H1 (cell line): Measurements from ENCODE around the gene FEZF1. TPM values are rescaled to one million over a fixed set of nuclear protein-coding genes. Genes with fewer than 3 reads are reported as not detected.

Experiments used
- BRCA1 ChIP-seq: IDR thresholded peaks from 2 replicates; pipeline ENCODE4 v1.6.1; 2012; ENCODE audit warnings: low read depth, low read length, improper control_type of control experiment
- GABPA ChIP-seq: IDR thresholded peaks from 2 replicates; pipeline ENCODE4 v1.6.1; 2011; ENCODE audit warnings: mild to moderate bottlenecking, low read length, moderate library complexity, borderline replicate concordance; ENCODE audit not compliant: insufficient read depth
- KDM1A ChIP-seq: fragments of 200-600, 300-600 bp; sonication (generic); IDR thresholded peaks from 2 replicates; pipeline ENCODE4 v1.7.1; 2016; ENCODE audit warnings: mild to moderate bottlenecking, low read length, borderline replicate concordance
- RBBP5 ChIP-seq: IDR thresholded peaks from 2 replicates; pipeline ENCODE4 v1.7.1; 2012; ENCODE audit warnings: low read depth, mild to moderate bottlenecking, inconsistent platforms, low read length, moderate library complexity, borderline replicate concordance
- RXRA ChIP-seq: IDR thresholded peaks from 2 replicates; pipeline ENCODE4 v1.6.1; 2011; ENCODE audit warnings: low read depth, mild to moderate bottlenecking, low read length, moderate library complexity; ENCODE audit not compliant: insufficient read depth
- SAP30 ChIP-seq: fragments of 300-600 bp; sonication (generic); IDR thresholded peaks from 2 replicates; pipeline ENCODE4 v1.7.1; 2012; ENCODE audit warnings: low read length, moderate library complexity, mild to moderate bottlenecking, inconsistent platforms; ENCODE audit not compliant: insufficient read depth, insufficient replicate concordance
- SRF ChIP-seq: IDR thresholded peaks from 2 replicates; pipeline ENCODE4 v1.6.1; 2011; ENCODE audit warnings: mild to moderate bottlenecking, low read depth, low read length, moderate library complexity
- SUZ12 ChIP-seq: fragments of 200-600 bp; sonication (generic); IDR thresholded peaks from 2 replicates; pipeline ENCODE4 v1.6.1; 2012; ENCODE audit warnings: mild to moderate bottlenecking, inconsistent platforms, low read length, moderate library complexity, mixed read lengths
- polyA plus RNA-seq, 7 experiments: library from polyadenylated mRNA; depleted of rRNA in 3 of 7; stranded (reverse) in 5 of 7; unstranded in 2 of 7; fragments of >200 nt in 5 of 7; fragments of 200-250 nt in 2 of 7; gene quantifications; 1 replicate in 5 of 7; 2 replicates in 1 of 7; 4 replicates in 1 of 7; pipeline versions ENCODE4 v1.2.1 to v1.2.3, GENCODE V29; 2011 to 2013; ENCODE audit warnings: missing spikeins in 2 of 7, mixed read lengths in 2 of 7
- total RNA-seq: library from RNA; stranded (reverse); fragmentation: NEBNext Ultra II Directional; extraction: Animal tissue kit (Norgen Biotek cat#: 25700); gene quantifications from 2 replicates; pipeline ENCODE4 v1.2.1, GENCODE V29; 2021
- TF ChIP-seq, protein P1 (sequence below): fragments of 300-600 bp; sonication (generic); IDR thresholded peaks from 2 replicates; pipeline ENCODE4 v1.7.1; 2012; ENCODE audit warnings: low read length, moderate library complexity, mild to moderate bottlenecking, inconsistent platforms; ENCODE audit not compliant: insufficient replicate concordance
- TF ChIP-seq, protein P2 (sequence below): IDR thresholded peaks from 2 replicates; pipeline ENCODE4 v1.6.1; 2011; ENCODE audit warnings: low read length, improper control_type of control experiment

Gene FEZF1
- total and polyA plus RNA-seq, 2 of the 8 experiments (the other 6 are each of a cell fraction or from before 2014, with no cell fraction given), result 10.6 to 15.7 TPM

DNA sequence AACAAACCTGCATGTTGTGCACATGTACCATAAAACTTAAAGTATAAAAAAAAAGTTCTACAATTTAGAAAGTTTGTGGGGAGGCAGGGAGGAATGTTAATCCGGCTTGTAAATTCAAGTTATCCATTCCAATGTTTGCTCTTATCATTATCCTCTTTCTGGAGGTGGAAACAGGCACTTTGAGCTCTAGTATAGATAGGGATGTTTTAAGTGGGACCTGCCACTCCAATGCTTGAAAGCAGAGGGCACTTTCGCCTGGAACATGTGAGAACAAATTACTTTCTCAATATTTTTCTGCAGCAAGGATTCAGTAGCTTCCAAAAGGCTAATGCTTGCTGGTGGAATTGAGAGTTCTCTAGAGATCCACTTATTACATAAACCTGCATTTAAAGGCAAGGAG, 45.6 kb downstream of the FEZF1 start (continued):
- TF ChIP-seq, protein P1, sequence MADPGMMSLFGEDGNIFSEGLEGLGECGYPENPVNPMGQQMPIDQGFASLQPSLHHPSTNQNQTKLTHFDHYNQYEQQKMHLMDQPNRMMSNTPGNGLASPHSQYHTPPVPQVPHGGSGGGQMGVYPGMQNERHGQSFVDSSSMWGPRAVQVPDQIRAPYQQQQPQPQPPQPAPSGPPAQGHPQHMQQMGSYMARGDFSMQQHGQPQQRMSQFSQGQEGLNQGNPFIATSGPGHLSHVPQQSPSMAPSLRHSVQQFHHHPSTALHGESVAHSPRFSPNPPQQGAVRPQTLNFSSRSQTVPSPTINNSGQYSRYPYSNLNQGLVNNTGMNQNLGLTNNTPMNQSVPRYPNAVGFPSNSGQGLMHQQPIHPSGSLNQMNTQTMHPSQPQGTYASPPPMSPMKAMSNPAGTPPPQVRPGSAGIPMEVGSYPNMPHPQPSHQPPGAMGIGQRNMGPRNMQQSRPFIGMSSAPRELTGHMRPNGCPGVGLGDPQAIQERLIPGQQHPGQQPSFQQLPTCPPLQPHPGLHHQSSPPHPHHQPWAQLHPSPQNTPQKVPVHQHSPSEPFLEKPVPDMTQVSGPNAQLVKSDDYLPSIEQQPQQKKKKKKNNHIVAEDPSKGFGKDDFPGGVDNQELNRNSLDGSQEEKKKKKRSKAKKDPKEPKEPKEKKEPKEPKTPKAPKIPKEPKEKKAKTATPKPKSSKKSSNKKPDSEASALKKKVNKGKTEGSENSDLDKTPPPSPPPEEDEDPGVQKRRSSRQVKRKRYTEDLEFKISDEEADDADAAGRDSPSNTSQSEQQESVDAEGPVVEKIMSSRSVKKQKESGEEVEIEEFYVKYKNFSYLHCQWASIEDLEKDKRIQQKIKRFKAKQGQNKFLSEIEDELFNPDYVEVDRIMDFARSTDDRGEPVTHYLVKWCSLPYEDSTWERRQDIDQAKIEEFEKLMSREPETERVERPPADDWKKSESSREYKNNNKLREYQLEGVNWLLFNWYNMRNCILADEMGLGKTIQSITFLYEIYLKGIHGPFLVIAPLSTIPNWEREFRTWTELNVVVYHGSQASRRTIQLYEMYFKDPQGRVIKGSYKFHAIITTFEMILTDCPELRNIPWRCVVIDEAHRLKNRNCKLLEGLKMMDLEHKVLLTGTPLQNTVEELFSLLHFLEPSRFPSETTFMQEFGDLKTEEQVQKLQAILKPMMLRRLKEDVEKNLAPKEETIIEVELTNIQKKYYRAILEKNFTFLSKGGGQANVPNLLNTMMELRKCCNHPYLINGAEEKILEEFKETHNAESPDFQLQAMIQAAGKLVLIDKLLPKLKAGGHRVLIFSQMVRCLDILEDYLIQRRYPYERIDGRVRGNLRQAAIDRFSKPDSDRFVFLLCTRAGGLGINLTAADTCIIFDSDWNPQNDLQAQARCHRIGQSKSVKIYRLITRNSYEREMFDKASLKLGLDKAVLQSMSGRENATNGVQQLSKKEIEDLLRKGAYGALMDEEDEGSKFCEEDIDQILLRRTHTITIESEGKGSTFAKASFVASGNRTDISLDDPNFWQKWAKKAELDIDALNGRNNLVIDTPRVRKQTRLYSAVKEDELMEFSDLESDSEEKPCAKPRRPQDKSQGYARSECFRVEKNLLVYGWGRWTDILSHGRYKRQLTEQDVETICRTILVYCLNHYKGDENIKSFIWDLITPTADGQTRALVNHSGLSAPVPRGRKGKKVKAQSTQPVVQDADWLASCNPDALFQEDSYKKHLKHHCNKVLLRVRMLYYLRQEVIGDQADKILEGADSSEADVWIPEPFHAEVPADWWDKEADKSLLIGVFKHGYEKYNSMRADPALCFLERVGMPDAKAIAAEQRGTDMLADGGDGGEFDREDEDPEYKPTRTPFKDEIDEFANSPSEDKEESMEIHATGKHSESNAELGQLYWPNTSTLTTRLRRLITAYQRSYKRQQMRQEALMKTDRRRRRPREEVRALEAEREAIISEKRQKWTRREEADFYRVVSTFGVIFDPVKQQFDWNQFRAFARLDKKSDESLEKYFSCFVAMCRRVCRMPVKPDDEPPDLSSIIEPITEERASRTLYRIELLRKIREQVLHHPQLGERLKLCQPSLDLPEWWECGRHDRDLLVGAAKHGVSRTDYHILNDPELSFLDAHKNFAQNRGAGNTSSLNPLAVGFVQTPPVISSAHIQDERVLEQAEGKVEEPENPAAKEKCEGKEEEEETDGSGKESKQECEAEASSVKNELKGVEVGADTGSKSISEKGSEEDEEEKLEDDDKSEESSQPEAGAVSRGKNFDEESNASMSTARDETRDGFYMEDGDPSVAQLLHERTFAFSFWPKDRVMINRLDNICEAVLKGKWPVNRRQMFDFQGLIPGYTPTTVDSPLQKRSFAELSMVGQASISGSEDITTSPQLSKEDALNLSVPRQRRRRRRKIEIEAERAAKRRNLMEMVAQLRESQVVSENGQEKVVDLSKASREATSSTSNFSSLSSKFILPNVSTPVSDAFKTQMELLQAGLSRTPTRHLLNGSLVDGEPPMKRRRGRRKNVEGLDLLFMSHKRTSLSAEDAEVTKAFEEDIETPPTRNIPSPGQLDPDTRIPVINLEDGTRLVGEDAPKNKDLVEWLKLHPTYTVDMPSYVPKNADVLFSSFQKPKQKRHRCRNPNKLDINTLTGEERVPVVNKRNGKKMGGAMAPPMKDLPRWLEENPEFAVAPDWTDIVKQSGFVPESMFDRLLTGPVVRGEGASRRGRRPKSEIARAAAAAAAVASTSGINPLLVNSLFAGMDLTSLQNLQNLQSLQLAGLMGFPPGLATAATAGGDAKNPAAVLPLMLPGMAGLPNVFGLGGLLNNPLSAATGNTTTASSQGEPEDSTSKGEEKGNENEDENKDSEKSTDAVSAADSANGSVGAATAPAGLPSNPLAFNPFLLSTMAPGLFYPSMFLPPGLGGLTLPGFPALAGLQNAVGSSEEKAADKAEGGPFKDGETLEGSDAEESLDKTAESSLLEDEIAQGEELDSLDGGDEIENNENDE, result no peak
- TF ChIP-seq RXRA (no peak), BRCA1 (no peak), RBBP5 (no peak), SUZ12 (no peak), GABPA (no peak), KDM1A (no peak), SRF (no peak), SAP30 (no peak)
- TF ChIP-seq, protein P2, sequence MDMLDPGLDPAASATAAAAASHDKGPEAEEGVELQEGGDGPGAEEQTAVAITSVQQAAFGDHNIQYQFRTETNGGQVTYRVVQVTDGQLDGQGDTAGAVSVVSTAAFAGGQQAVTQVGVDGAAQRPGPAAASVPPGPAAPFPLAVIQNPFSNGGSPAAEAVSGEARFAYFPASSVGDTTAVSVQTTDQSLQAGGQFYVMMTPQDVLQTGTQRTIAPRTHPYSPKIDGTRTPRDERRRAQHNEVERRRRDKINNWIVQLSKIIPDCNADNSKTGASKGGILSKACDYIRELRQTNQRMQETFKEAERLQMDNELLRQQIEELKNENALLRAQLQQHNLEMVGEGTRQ, result no peak
